Measurements from ENCODE around the gene CD22.

- no peak for TF ChIP-seq EP300 (IDR thresholded peaks at IDR 0.05)
- no peak for TF ChIP-seq CTCF (IDR thresholded peaks at IDR 0.05)
- peak in 1 of 4 donors; percentile 41 for TF ChIP-seq POLR2A (IDR thresholded peaks at IDR 0.05)
These were observed 43.9 kb upstream of the CD22 start for GRCh38 chr19:35285095-35285449.

All from upper lobe of left lung (tissue), 4 donors.